HepG2 (cell line): ENCODE measurements around the gene JAKMIP3. TPM values are rescaled to one million over a fixed set of nuclear protein-coding genes. Genes with fewer than 3 reads are reported as not detected.

Experiments used
- ATAC-seq: fragments of 200-7000 bp; cut with Tn5 transposase; 3 replicates; pipeline ENCODE4 v1.9.1; 2020; ENCODE audit warnings: mild to moderate bottlenecking, moderate library complexity
- BruUV-seq: library from RNA; stranded (reverse); fragments of 400-500 nt; replicated peaks from 2 replicates; lab custom pipeline; 2021; lab: Mats Ljungman, UMichigan
- CTCF ChIA-PET: fragments of 300-600 bp; formaldehyde crosslinking; extraction: SDS; loops from one replicate; lab custom pipeline; 2021; ENCODE audit warnings: low total read pairs, inconsistent platforms, low intra/inter-chr PET ratio; lab: Yijun Ruan, JAX
- POLR2A ChIA-PET: fragments of 350-600 bp; sonication (Branson Sonifier 250); formaldehyde crosslinking; loops from one replicate; lab custom pipeline; 2020; ENCODE audit warnings: antibody characterized with exemption, inconsistent platforms; lab: Yijun Ruan, JAX
- DNase-seq: peaks from one replicate; pipeline ENCODE4 v3.0.0-alpha.2; 2015; ENCODE audit warnings: low spot score
- FAIRE-seq: peaks from 3 replicates; lab custom pipeline; 2011; peaks lifted over from hg19 to GRCh38; lab: Jason Lieb, UNC
- H2AFZ ChIP-seq: one replicate; pipeline ENCODE4 v1.6.1; 2011; ENCODE audit warnings: low read length, inconsistent platforms
- H3K27ac ChIP-seq: fragments of 300-600 bp; 3 replicates; pipeline ENCODE4 v1.8.0; 2011; ENCODE audit warnings: mixed run types, mild to moderate bottlenecking, mixed read lengths, low read length, inconsistent platforms; ENCODE audit not compliant: insufficient read depth; ENCODE audit errors: extremely low read length
- H3K27me3 ChIP-seq, 2 experiments: fragments of 200-600 bp in 1 of 2; 2 replicates in 1 of 2; 3 replicates in 1 of 2; pipeline versions ENCODE4 v1.6.0 to v1.8.0; 2011; ENCODE audit warnings: low read length in 2 of 2, mild to moderate bottlenecking in 2 of 2, moderate library complexity in 2 of 2, inconsistent platforms in 1 of 2; ENCODE audit not compliant: insufficient read depth in 2 of 2, control insufficient read depth in 1 of 2
- H3K36me3 ChIP-seq, 2 experiments: fragments of 200-600 bp in 1 of 2; replicated peaks in 1 of 2; 2 replicates in 1 of 2; 3 replicates in 1 of 2; pipeline versions ENCODE4 v1.5.1 to v1.8.0; 2011; ENCODE audit warnings: low read length in 2 of 2, inconsistent platforms in 1 of 2; ENCODE audit not compliant: insufficient read depth in 2 of 2, control insufficient read depth in 1 of 2
- H3K4me1 ChIP-seq: 2 replicates; pipeline ENCODE4 v1.5.1; 2012; ENCODE audit warnings: low read length, inconsistent platforms; ENCODE audit not compliant: insufficient read depth
- H3K4me2 ChIP-seq: 2 replicates; pipeline ENCODE4 v1.6.0; 2011; ENCODE audit warnings: low read depth, low read length, inconsistent platforms
- H3K4me3 ChIP-seq, 3 experiments: fragments of 200-600 bp in 1 of 3; sonication (generic), shearing (Covaris generic) in 1 of 3; replicated peaks in 1 of 3; 2 replicates each; pipeline ENCODE4 v1.5.1; 2011 to 2016; ENCODE audit warnings: low read length in 3 of 3, inconsistent platforms in 2 of 3, low read depth in 2 of 3, mild to moderate bottlenecking in 2 of 3, control low read depth in 1 of 3, mixed read lengths in 1 of 3; ENCODE audit not compliant: insufficient read depth in 1 of 3
- H3K79me2 ChIP-seq: one replicate; pipeline ENCODE4 v1.6.1; 2011; ENCODE audit warnings: low read length, inconsistent platforms; ENCODE audit not compliant: insufficient read depth
- H3K9ac ChIP-seq: 2 replicates; pipeline ENCODE4 v1.6.0; 2011; ENCODE audit warnings: mild to moderate bottlenecking, low read depth, low read length, inconsistent platforms; ENCODE audit not compliant: insufficient read depth
- H3K9me3 ChIP-seq: 2 replicates; pipeline ENCODE4 v1.5.1; 2012; ENCODE audit warnings: mild to moderate bottlenecking, low read length
- H4K20me1 ChIP-seq: 2 replicates; pipeline ENCODE4 v1.6.0; 2011; ENCODE audit warnings: inconsistent platforms, mild to moderate bottlenecking, low read length, moderate library complexity; ENCODE audit not compliant: insufficient read depth
- RARG ChIP-seq: sonication (generic); formaldehyde crosslinking; IDR thresholded peaks from 2 replicates; pipeline ENCODE4 v1.4.0; 2020; ENCODE audit warnings: low read depth, mild to moderate bottlenecking, missing genetic modification reagents
- SMARCE1 ChIP-seq: fragments of 450-650 bp; IDR thresholded peaks from 2 replicates; pipeline ENCODE4 v1.6.1; 2017; ENCODE audit warnings: borderline replicate concordance
- ZNF20 ChIP-seq: sonication (generic); formaldehyde crosslinking; IDR thresholded peaks from 2 replicates; pipeline ENCODE4 v1.4.0; 2020; ENCODE audit warnings: mild to moderate bottlenecking, moderate library complexity, missing genetic modification reagents
- ZNF556 ChIP-seq: sonication (generic); formaldehyde crosslinking; IDR thresholded peaks from 2 replicates; pipeline ENCODE4 v1.4.0; 2020; ENCODE audit warnings: mild to moderate bottlenecking, missing genetic modification reagents, borderline replicate concordance
- ZNF746 ChIP-seq: sonication (generic); formaldehyde crosslinking; IDR thresholded peaks from 2 replicates; pipeline ENCODE4 v1.8.0; 2022; ENCODE audit warnings: mild to moderate bottlenecking, missing genetic modification reagents
- WGBS: methylation state at CpG from one replicate; pipeline ENCODE4 v1.1.6; 2017; ENCODE audit warnings: low lambda C conversion rate; 5-methylcytosine and 5-hydroxymethylcytosine counted together
- in situ Hi-C: cut with HindIII; loops from 2 replicates; pipeline ENCODE4 v1.10.0; 2017; ENCODE audit warnings: low pct_unique_long_range_greater_than_20kb; ENCODE audit not compliant: extremely low pct_ligation_motif_present
- intact Hi-C: fragments of 100-400 bp; cut with micrococcal nuclease; formaldehyde crosslinking; loops from one replicate; pipeline ENCODE4 v1.10.0; 2022; ENCODE audit not compliant: unreplicated experiment
- polyA plus RNA-seq, 8 experiments: library from polyadenylated mRNA; depleted of rRNA in 3 of 8; stranded (reverse) in 7 of 8; unstranded in 1 of 8; fragments of >200 nt; fragmentation: Illumina TruSeq in 4 of 8; extraction: Trizol in 4 of 8; gene quantifications; 2 replicates each; pipeline versions ENCODE4 v1.2.1 to v1.2.3, GENCODE V29; 2011 to 2016; ENCODE audit warnings: low read depth in 4 of 8, missing spikeins in 1 of 8, mixed read lengths in 1 of 8; ENCODE audit not compliant: insufficient read depth in 1 of 8
- total RNA-seq, 5 experiments: library from RNA; depleted of rRNA; stranded (reverse); fragments of >200 nt; fragmentation: Illumina TruSeq; extraction: Trizol; gene quantifications; 2 replicates each; pipeline ENCODE4 v1.2.3, GENCODE V29; 2016; ENCODE audit warnings: low read depth in 1 of 5
- TF ChIP-seq, protein P1 (sequence below): sonication (generic); formaldehyde crosslinking; conservative IDR thresholded peaks from 2 replicates; pipeline ENCODE4 v1.4.0; 2020; ENCODE audit warnings: missing genetic modification reagents
- TF ChIP-seq, protein P2 (sequence below): sonication (generic); formaldehyde crosslinking; IDR thresholded peaks from 2 replicates; pipeline ENCODE4 v1.4.0; 2020; ENCODE audit warnings: mild to moderate bottlenecking, low read depth, missing genetic modification reagents
- TF ChIP-seq, protein P3 (sequence below): sonication (generic); formaldehyde crosslinking; IDR thresholded peaks from 2 replicates; pipeline ENCODE4 v1.5.0; 2020; ENCODE audit warnings: mild to moderate bottlenecking, missing genetic modification reagents
- TF ChIP-seq, protein P4 (sequence below): sonication (generic); formaldehyde crosslinking; IDR thresholded peaks from 2 replicates; pipeline ENCODE4 v1.4.0; 2020; ENCODE audit warnings: missing genetic modification reagents; ENCODE audit errors: not compliant biosample characterization

The JAKMIP3 gene
- total and polyA plus RNA-seq, 2 of the 13 experiments (the other 11 are each of a cell fraction or from before 2014, with no cell fraction given), result 0.03 to 0.11 TPM

DNA sequence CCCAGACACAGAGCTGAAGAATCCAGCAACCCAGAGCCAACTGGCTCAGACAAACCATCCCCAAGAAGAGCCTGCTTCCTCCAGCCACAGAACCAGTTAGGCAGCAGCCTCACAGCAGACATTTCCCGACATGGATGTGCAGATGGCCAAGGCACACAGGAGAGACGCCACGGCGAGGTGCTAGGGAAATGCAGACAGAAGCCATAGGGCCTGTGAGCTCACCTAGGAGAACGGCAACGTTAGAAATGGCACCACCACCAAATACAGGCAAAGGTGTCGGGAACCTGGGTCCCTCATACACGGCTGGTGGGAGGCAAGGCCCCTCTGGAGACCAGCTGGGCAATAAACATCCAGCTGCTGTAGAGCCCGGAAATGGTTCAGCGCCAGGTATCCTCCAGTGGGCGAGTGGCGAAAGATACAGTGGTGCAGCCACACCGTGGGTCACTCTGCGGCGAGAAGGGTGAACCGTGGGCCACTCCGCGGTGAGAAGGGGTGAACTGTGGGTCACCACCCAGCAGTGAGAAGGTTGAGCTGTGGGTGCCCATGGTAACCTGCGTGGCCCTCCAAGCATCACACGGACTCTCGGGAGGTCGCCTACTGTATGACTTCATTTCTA, 31.2 kb downstream of the JAKMIP3 start:
- no TSS peak for BruUV-seq
- Histone ChIP-seq H2AFZ (no peak overlapping the region), H3K79me2 (no peaks in the 10 kb centered on the region), H3K9me3 (no peaks in the 10 kb centered on the region), H4K20me1 (no peaks in the 10 kb centered on the region), H3K27me3 (peaks cover 0 to 20% of the 10 kb centered on the region in 2 experiments; a peak in 2 of 5 replicates), H3K4me1 (peaks cover 45% of the 10 kb centered on the region), H3K27ac (no peak overlapping the region), H3K36me3 (no peaks in the 10 kb centered on the region), H3K4me3 (no peak overlapping the region), H3K9ac (no peak overlapping the region), H3K4me2 (no peak overlapping the region)
- 71% methylated on average over 19 of the region's 22 CpGs for WGBS
- ChIA-PET POLR2A (no interaction called here), CTCF (no interaction called here)
- in situ Hi-C loops, result no loop called here
- DNase-seq (no peak), ATAC-seq (no peak), FAIRE-seq (no peak)
- intact Hi-C loops, result no loop called here
- TF ChIP-seq ZNF20 (CRISPR knock-in tag), result no peak
- TF ChIP-seq, protein P1, sequence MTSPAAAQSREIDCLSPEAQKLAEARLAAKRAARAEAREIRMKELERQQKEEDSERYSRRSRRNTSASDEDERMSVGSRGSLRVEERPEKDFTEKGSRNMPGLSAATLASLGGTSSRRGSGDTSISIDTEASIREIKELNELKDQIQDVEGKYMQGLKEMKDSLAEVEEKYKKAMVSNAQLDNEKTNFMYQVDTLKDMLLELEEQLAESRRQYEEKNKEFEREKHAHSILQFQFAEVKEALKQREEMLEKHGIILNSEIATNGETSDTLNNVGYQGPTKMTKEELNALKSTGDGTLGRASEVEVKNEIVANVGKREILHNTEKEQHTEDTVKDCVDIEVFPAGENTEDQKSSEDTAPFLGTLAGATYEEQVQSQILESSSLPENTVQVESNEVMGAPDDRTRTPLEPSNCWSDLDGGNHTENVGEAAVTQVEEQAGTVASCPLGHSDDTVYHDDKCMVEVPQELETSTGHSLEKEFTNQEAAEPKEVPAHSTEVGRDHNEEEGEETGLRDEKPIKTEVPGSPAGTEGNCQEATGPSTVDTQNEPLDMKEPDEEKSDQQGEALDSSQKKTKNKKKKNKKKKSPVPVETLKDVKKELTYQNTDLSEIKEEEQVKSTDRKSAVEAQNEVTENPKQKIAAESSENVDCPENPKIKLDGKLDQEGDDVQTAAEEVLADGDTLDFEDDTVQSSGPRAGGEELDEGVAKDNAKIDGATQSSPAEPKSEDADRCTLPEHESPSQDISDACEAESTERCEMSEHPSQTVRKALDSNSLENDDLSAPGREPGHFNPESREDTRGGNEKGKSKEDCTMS, result no peak
- TF ChIP-seq SMARCE1, result no peak
- no peak for TF ChIP-seq ZNF556
- TF ChIP-seq, protein P2, sequence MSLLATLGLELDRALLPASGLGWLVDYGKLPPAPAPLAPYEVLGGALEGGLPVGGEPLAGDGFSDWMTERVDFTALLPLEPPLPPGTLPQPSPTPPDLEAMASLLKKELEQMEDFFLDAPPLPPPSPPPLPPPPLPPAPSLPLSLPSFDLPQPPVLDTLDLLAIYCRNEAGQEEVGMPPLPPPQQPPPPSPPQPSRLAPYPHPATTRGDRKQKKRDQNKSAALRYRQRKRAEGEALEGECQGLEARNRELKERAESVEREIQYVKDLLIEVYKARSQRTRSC (CRISPR knock-in tag), result no peak
- TF ChIP-seq, protein P3, sequence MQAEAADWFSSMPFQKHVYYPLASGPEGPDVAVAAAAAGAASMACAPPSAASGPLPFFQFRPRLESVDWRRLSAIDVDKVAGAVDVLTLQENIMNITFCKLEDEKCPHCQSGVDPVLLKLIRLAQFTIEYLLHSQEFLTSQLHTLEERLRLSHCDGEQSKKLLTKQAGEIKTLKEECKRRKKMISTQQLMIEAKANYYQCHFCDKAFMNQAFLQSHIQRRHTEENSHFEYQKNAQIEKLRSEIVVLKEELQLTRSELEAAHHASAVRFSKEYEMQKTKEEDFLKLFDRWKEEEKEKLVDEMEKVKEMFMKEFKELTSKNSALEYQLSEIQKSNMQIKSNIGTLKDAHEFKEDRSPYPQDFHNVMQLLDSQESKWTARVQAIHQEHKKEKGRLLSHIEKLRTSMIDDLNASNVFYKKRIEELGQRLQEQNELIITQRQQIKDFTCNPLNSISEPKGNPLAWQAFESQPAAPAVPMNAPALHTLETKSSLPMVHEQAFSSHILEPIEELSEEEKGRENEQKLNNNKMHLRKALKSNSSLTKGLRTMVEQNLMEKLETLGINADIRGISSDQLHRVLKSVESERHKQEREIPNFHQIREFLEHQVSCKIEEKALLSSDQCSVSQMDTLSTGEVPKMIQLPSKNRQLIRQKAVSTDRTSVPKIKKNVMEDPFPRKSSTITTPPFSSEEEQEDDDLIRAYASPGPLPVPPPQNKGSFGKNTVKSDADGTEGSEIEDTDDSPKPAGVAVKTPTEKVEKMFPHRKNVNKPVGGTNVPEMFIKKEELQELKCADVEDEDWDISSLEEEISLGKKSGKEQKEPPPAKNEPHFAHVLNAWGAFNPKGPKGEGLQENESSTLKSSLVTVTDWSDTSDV (CRISPR knock-in tag), result no peak
- TF ChIP-seq, protein P4, sequence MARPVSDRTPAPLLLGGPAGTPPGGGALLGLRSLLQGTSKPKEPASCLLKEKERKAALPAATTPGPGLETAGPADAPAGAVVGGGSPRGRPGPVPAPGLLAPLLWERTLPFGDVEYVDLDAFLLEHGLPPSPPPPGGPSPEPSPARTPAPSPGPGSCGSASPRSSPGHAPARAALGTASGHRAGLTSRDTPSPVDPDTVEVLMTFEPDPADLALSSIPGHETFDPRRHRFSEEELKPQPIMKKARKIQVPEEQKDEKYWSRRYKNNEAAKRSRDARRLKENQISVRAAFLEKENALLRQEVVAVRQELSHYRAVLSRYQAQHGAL (CRISPR knock-in tag), result no peak
- TF ChIP-seq RARG, result no peak
- TF ChIP-seq ZNF746 (CRISPR knock-in tag), result no peak
